SK-N-SH (cell line): ENCODE results near the gene MMS22L. TPM values are rescaled to one million over a fixed set of nuclear protein-coding genes. Genes with fewer than 3 reads are reported as not detected.

Experiments used
- CTCF ChIA-PET: fragments of 300-600, 350-600 bp; formaldehyde crosslinking; extraction: SDS; loops from one replicate; lab custom pipeline; 2021; lab: Yijun Ruan, JAX
- POLR2A ChIA-PET: fragments of 350-600 bp; sonication (Branson Sonifier 250); formaldehyde crosslinking; extraction: SDS; loops from one replicate; lab custom pipeline; 2020; ENCODE audit warnings: antibody characterized with exemption, inconsistent platforms; lab: Yijun Ruan, JAX
- DNase-seq: peaks from one replicate; pipeline ENCODE4 v3.0.0; 2012
- H2AFZ ChIP-seq: fragments of 200-600 bp; sonication (generic); 2 replicates; pipeline ENCODE4 v1.8.1; 2016; ENCODE audit warnings: antibody characterized with exemption, mild to moderate bottlenecking, low read depth
- H3F3A ChIP-seq: fragments of 200-600 bp; sonication (generic); replicated peaks from 2 replicates; pipeline ENCODE3; 2016; ENCODE audit warnings: antibody characterized with exemption, mild to moderate bottlenecking; ENCODE audit not compliant: insufficient read depth
- H3K27ac ChIP-seq, 2 experiments: fragments of 200-500 bp in 1 of 2; fragments of 200-600 bp in 1 of 2; sonication (Bioruptor generic) in 1 of 2; sonication (generic), shearing (Covaris generic) in 1 of 2; 2 replicates each; pipeline versions ENCODE4 v1.5.1 to v1.6.1; 2014 to 2016; ENCODE audit warnings: low read depth in 2 of 2, inconsistent platforms in 1 of 2, low read length in 1 of 2, mild to moderate bottlenecking in 1 of 2, mixed read lengths in 1 of 2
- H3K27me3 ChIP-seq: fragments of 200-600 bp; sonication (generic), shearing (Covaris generic); 2 replicates; pipeline ENCODE4 v1.6.1; 2016; ENCODE audit warnings: mixed run types; ENCODE audit not compliant: insufficient read depth
- H3K36me3 ChIP-seq, 2 experiments: fragments of 200-500 bp in 1 of 2; fragments of 200-600 bp in 1 of 2; sonication (Bioruptor generic) in 1 of 2; sonication (generic) in 1 of 2; replicated peaks in 1 of 2; 2 replicates each; pipeline versions ENCODE3 to v1.5.1; 2014 to 2016; ENCODE audit warnings: low read length in 1 of 2, mild to moderate bottlenecking in 1 of 2; ENCODE audit not compliant: insufficient read depth in 2 of 2, control insufficient read depth in 1 of 2
- H3K4me1 ChIP-seq, 2 experiments: fragments of 200-500 bp in 1 of 2; fragments of 200-600 bp in 1 of 2; sonication (Bioruptor generic) in 1 of 2; sonication (generic), shearing (Covaris generic) in 1 of 2; 2 replicates each; pipeline versions ENCODE4 v1.5.1 to v1.6.1; 2014 to 2016; ENCODE audit warnings: low read depth in 1 of 2, low read length in 1 of 2, mixed run types in 1 of 2; ENCODE audit not compliant: insufficient read depth in 2 of 2, control insufficient read depth in 1 of 2
- H3K4me2 ChIP-seq: fragments of 200-600 bp; sonication (generic), shearing (Covaris generic); 2 replicates; pipeline ENCODE4 v1.6.1; 2017; ENCODE audit warnings: mixed run types
- H3K4me3 ChIP-seq, 2 experiments: fragments of 200-500 bp in 1 of 2; fragments of 200-600 bp in 1 of 2; sonication (Bioruptor generic) in 1 of 2; sonication (generic), shearing (Covaris generic) in 1 of 2; 2 replicates each; pipeline versions ENCODE4 v1.5.1 to v1.8.1; 2014 to 2016; ENCODE audit warnings: low read depth in 2 of 2, inconsistent platforms in 1 of 2, low read length in 1 of 2, mild to moderate bottlenecking in 1 of 2, mixed read lengths in 1 of 2, moderate library complexity in 1 of 2
- H3K79me2 ChIP-seq: fragments of 200-600 bp; sonication (generic); 2 replicates; pipeline ENCODE4 v1.8.1; 2017; ENCODE audit warnings: mild to moderate bottlenecking; ENCODE audit not compliant: insufficient read depth
- H3K9ac ChIP-seq: fragments of 200-600 bp; sonication (generic); 2 replicates; pipeline ENCODE4 v1.6.1; 2017; ENCODE audit warnings: mixed run types
- H3K9me2 ChIP-seq: fragments of 200-600 bp; sonication (generic); 2 replicates; pipeline ENCODE4 v1.6.1; 2017; ENCODE audit warnings: mixed run types
- H3K9me3 ChIP-seq: fragments of 200-600 bp; sonication (generic); 2 replicates; pipeline ENCODE4 v1.6.1; 2017; ENCODE audit warnings: mixed run types, mild to moderate bottlenecking, moderate library complexity
- H4K20me1 ChIP-seq: fragments of 200-600 bp; sonication (generic); 2 replicates; pipeline ENCODE4 v1.6.1; 2017; ENCODE audit warnings: mild to moderate bottlenecking, mixed run types; ENCODE audit not compliant: insufficient read depth
- CHD2 ChIP-seq: fragments of 150-350 bp; IDR thresholded peaks from 2 replicates; pipeline ENCODE4 v1.6.1; 2018; ENCODE audit warnings: low read length; ENCODE audit not compliant: partially characterized antibody
- ELF1 ChIP-seq: IDR thresholded peaks from 2 replicates; pipeline ENCODE4 v1.4.0; 2012
- FOSL2 ChIP-seq: IDR thresholded peaks from 2 replicates; pipeline ENCODE4 v1.4.0; 2012; ENCODE audit warnings: low read depth, mild to moderate bottlenecking, moderate library complexity, borderline replicate concordance
- GABPA ChIP-seq: IDR thresholded peaks from 2 replicates; pipeline ENCODE4 v1.4.0; 2012; ENCODE audit warnings: low read depth, mild to moderate bottlenecking
- GATA2 ChIP-seq: sonication (generic); formaldehyde crosslinking; IDR thresholded peaks from 2 replicates; pipeline ENCODE4 v1.5.0; 2020; ENCODE audit warnings: mild to moderate bottlenecking, missing genetic modification reagents
- JUND ChIP-seq: IDR thresholded peaks from 2 replicates; pipeline ENCODE4 v1.4.0; 2012
- MEF2A ChIP-seq: IDR thresholded peaks from 2 replicates; pipeline ENCODE4 v1.4.0; 2012; ENCODE audit warnings: low read depth, borderline replicate concordance
- NFIC ChIP-seq: IDR thresholded peaks from 2 replicates; pipeline ENCODE4 v1.4.0; 2012; ENCODE audit warnings: borderline replicate concordance
- RXRA ChIP-seq: IDR thresholded peaks from 2 replicates; pipeline ENCODE4 v1.4.0; 2012; ENCODE audit warnings: low read depth, mild to moderate bottlenecking, borderline replicate concordance
- USF2 ChIP-seq: fragments of 150-350 bp; IDR thresholded peaks from 2 replicates; pipeline ENCODE4 v1.6.1; 2017; ENCODE audit warnings: antibody characterized with exemption, low read length, low read depth, borderline replicate concordance
- WGBS: methylation state at CpG from one replicate; pipeline ENCODE4 v1.1.6; 2017; ENCODE audit warnings: low lambda C conversion rate; 5-methylcytosine and 5-hydroxymethylcytosine counted together
- polyA plus RNA-seq, 3 experiments: library from polyadenylated mRNA; depleted of rRNA; stranded (reverse); fragments of >200 nt; gene quantifications; 2 replicates each; pipeline ENCODE4 v1.2.3, GENCODE V29; 2012
- TF ChIP-seq, protein P1 (sequence below): fragments of 150-350 bp; IDR thresholded peaks from 2 replicates; pipeline ENCODE4 v1.6.1; 2016; ENCODE audit warnings: mild to moderate bottlenecking, low read depth, low read length
- TF ChIP-seq, protein P2 (sequence below): IDR thresholded peaks from 2 replicates; pipeline ENCODE4; 2012
- TF ChIP-seq, protein P3 (sequence below): IDR thresholded peaks from 2 replicates; pipeline ENCODE4 v1.6.1; 2012; ENCODE audit warnings: mild to moderate bottlenecking, low read depth, low read length, moderate library complexity
- TF ChIP-seq, protein P4 (sequence below): IDR thresholded peaks from 2 replicates; pipeline ENCODE4 v1.4.0; 2012; ENCODE audit warnings: low read depth, borderline replicate concordance

MMS22L gene
- polyA plus RNA-seq, 1 of the 3 experiments (the other 2 are of a cell fraction), result 4.3 TPM

GRCh38 chr6:97174471-97174870 lies 108.5 kb downstream of the MMS22L start:
- TF ChIP-seq GABPA, result no peak
- TF ChIP-seq, protein P1, sequence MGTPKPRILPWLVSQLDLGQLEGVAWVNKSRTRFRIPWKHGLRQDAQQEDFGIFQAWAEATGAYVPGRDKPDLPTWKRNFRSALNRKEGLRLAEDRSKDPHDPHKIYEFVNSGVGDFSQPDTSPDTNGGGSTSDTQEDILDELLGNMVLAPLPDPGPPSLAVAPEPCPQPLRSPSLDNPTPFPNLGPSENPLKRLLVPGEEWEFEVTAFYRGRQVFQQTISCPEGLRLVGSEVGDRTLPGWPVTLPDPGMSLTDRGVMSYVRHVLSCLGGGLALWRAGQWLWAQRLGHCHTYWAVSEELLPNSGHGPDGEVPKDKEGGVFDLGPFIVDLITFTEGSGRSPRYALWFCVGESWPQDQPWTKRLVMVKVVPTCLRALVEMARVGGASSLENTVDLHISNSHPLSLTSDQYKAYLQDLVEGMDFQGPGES, result no peak
- TF ChIP-seq, protein P2, sequence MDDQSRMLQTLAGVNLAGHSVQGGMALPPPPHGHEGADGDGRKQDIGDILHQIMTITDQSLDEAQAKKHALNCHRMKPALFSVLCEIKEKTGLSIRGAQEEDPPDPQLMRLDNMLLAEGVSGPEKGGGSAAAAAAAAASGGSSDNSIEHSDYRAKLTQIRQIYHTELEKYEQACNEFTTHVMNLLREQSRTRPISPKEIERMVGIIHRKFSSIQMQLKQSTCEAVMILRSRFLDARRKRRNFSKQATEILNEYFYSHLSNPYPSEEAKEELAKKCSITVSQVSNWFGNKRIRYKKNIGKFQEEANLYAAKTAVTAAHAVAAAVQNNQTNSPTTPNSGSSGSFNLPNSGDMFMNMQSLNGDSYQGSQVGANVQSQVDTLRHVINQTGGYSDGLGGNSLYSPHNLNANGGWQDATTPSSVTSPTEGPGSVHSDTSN, result no peak
- TF ChIP-seq, protein P3, sequence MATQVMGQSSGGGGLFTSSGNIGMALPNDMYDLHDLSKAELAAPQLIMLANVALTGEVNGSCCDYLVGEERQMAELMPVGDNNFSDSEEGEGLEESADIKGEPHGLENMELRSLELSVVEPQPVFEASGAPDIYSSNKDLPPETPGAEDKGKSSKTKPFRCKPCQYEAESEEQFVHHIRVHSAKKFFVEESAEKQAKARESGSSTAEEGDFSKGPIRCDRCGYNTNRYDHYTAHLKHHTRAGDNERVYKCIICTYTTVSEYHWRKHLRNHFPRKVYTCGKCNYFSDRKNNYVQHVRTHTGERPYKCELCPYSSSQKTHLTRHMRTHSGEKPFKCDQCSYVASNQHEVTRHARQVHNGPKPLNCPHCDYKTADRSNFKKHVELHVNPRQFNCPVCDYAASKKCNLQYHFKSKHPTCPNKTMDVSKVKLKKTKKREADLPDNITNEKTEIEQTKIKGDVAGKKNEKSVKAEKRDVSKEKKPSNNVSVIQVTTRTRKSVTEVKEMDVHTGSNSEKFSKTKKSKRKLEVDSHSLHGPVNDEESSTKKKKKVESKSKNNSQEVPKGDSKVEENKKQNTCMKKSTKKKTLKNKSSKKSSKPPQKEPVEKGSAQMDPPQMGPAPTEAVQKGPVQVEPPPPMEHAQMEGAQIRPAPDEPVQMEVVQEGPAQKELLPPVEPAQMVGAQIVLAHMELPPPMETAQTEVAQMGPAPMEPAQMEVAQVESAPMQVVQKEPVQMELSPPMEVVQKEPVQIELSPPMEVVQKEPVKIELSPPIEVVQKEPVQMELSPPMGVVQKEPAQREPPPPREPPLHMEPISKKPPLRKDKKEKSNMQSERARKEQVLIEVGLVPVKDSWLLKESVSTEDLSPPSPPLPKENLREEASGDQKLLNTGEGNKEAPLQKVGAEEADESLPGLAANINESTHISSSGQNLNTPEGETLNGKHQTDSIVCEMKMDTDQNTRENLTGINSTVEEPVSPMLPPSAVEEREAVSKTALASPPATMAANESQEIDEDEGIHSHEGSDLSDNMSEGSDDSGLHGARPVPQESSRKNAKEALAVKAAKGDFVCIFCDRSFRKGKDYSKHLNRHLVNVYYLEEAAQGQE, result no peak
- TF ChIP-seq CHD2, result no peak
- TF ChIP-seq, protein P4, sequence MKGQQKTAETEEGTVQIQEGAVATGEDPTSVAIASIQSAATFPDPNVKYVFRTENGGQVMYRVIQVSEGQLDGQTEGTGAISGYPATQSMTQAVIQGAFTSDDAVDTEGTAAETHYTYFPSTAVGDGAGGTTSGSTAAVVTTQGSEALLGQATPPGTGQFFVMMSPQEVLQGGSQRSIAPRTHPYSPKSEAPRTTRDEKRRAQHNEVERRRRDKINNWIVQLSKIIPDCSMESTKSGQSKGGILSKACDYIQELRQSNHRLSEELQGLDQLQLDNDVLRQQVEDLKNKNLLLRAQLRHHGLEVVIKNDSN, result no peak
- no peak for TF ChIP-seq JUND
- no peak for TF ChIP-seq MEF2A
- TF ChIP-seq USF2, result no peak
- TF ChIP-seq GATA2 (CRISPR knock-in tag), result no peak
- no peak for TF ChIP-seq NFIC
- no peak for TF ChIP-seq RXRA
- no peak for TF ChIP-seq ELF1
- no peak for TF ChIP-seq FOSL2
- Histone ChIP-seq H3K9ac (no peak overlapping the region), H3F3A (no peaks in the 10 kb centered on the region), H3K4me1 (no peaks in the 10 kb centered on the region; a peak in 1 of 4 replicates), H3K27me3 (no peaks in the 10 kb centered on the region), H2AFZ (no peak overlapping the region), H4K20me1 (no peaks in the 10 kb centered on the region), H3K9me2 (no peaks in the 10 kb centered on the region), H3K9me3 (no peaks in the 10 kb centered on the region), H3K36me3 (peaks cover 18 to 24% of the 10 kb centered on the region in 2 experiments), H3K79me2 (no peaks in the 10 kb centered on the region), H3K4me3 (no peak overlapping the region), H3K4me2 (no peak overlapping the region), H3K27ac (no peak overlapping the region)
- ChIA-PET POLR2A (no interaction called here), CTCF (interaction anchor here (1.1 to 1.7 kb wide), 5 partner anchors 8 to 266 kb away, joined by 3 to 7 read pairs (median 4); no protein-coding TSS in a partner anchor)
- 97% methylated on average over 2 of the region's 2 CpGs for WGBS
- DNase-seq, result no peak
